Neural cell (in vitro differentiated cells): ENCODE results near the gene WFDC1.

Source experiments
- EP300 ChIP-seq: fragments of 450-650 bp; conservative IDR thresholded peaks from 2 replicates; pipeline ENCODE4 v1.6.1; 2014; ENCODE audit warnings: antibody characterized with exemption, mild to moderate bottlenecking, moderate library complexity; ENCODE audit not compliant: poor library complexity, severe bottlenecking
- EZH2 ChIP-seq: fragments of 200-600, 300-800 bp; shearing (Covaris generic), sonication (generic); IDR thresholded peaks from 2 replicates; pipeline ENCODE4 v1.6.1; 2014; ENCODE audit warnings: antibody characterized with exemption, low read length, borderline replicate concordance, mild to moderate bottlenecking; ENCODE audit not compliant: insufficient read depth, poor library complexity, severe bottlenecking
- POLR2AphosphoS5 ChIP-seq: IDR thresholded peaks from 2 replicates; pipeline ENCODE4 v1.6.1; 2012
- RAD21 ChIP-seq: fragments of 450-650 bp; conservative IDR thresholded peaks from 2 replicates; pipeline ENCODE4 v1.6.1; 2014; ENCODE audit warnings: antibody characterized with exemption, mild to moderate bottlenecking, moderate library complexity
- SMC3 ChIP-seq: fragments of 450-650 bp; conservative IDR thresholded peaks from 2 replicates; pipeline ENCODE4 v1.6.1; 2014; ENCODE audit warnings: antibody characterized with exemption, mild to moderate bottlenecking, moderate library complexity; ENCODE audit not compliant: poor library complexity
- TF ChIP-seq, protein P1 (sequence below): IDR thresholded peaks from 2 replicates; pipeline ENCODE4 v1.6.1; 2012; ENCODE audit warnings: borderline replicate concordance
- TF ChIP-seq, protein P2 (sequence below): fragments of 450-650 bp; IDR thresholded peaks from 2 replicates; pipeline ENCODE4 v1.5.1; 2014; ENCODE audit warnings: antibody characterized with exemption, mild to moderate bottlenecking, moderate library complexity; ENCODE audit not compliant: poor library complexity, severe bottlenecking

DNA sequence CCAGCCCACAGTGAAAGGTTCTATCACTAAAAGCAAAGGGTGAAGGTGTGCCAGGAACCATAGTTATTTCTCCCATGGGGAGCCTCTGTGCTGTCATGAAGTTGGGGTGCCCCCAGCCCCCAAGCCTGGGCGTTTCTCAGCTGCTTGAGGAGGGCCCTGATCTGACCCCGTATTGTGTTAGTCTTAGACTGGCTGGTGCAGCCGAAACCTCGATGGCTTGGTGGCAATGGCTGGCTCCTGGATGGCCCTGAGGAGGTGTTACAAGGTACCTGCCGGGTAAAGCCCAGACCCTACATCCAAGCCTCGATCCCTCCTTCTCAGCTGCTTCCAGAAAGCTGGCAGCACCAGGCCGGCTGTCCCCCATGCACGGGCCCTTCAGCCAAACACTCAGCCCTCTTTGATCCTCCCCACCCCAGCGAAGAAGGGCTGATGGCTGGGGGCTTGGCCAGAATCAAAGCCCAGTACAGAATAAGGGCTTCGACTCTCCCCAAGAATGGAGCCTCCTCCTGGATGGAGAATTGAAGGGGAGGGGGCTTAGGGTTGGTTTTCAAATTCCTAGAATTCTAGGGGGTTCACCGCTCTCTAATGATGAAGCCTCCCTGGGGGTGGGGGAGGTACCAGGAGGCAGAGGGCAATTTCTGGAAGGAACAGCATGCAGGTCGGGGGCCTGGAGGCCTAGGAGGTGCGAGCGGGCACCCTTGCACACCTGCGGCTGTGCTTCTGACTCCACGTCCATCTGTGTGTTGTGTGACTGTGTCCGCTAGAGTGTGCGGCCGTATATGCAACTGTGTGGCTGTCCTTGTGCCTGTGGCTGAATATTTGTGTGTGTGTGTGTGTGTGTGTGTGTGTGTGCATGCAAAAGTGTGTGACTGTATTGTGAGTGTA, 23.7 kb downstream of the WFDC1 start:
- TF ChIP-seq, protein P1, sequence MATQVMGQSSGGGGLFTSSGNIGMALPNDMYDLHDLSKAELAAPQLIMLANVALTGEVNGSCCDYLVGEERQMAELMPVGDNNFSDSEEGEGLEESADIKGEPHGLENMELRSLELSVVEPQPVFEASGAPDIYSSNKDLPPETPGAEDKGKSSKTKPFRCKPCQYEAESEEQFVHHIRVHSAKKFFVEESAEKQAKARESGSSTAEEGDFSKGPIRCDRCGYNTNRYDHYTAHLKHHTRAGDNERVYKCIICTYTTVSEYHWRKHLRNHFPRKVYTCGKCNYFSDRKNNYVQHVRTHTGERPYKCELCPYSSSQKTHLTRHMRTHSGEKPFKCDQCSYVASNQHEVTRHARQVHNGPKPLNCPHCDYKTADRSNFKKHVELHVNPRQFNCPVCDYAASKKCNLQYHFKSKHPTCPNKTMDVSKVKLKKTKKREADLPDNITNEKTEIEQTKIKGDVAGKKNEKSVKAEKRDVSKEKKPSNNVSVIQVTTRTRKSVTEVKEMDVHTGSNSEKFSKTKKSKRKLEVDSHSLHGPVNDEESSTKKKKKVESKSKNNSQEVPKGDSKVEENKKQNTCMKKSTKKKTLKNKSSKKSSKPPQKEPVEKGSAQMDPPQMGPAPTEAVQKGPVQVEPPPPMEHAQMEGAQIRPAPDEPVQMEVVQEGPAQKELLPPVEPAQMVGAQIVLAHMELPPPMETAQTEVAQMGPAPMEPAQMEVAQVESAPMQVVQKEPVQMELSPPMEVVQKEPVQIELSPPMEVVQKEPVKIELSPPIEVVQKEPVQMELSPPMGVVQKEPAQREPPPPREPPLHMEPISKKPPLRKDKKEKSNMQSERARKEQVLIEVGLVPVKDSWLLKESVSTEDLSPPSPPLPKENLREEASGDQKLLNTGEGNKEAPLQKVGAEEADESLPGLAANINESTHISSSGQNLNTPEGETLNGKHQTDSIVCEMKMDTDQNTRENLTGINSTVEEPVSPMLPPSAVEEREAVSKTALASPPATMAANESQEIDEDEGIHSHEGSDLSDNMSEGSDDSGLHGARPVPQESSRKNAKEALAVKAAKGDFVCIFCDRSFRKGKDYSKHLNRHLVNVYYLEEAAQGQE: no peak
- TF ChIP-seq POLR2AphosphoS5 (no peak), EP300 (no peak), SMC3 (no peak), EZH2 (no peak), RAD21 (no peak)
- TF ChIP-seq, protein P2, sequence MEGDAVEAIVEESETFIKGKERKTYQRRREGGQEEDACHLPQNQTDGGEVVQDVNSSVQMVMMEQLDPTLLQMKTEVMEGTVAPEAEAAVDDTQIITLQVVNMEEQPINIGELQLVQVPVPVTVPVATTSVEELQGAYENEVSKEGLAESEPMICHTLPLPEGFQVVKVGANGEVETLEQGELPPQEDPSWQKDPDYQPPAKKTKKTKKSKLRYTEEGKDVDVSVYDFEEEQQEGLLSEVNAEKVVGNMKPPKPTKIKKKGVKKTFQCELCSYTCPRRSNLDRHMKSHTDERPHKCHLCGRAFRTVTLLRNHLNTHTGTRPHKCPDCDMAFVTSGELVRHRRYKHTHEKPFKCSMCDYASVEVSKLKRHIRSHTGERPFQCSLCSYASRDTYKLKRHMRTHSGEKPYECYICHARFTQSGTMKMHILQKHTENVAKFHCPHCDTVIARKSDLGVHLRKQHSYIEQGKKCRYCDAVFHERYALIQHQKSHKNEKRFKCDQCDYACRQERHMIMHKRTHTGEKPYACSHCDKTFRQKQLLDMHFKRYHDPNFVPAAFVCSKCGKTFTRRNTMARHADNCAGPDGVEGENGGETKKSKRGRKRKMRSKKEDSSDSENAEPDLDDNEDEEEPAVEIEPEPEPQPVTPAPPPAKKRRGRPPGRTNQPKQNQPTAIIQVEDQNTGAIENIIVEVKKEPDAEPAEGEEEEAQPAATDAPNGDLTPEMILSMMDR: no peak
